Measurements from ENCODE around the gene ANAPC15.
"Not testable (repeated sequence)": the region's sequence is repeated elsewhere in the genome, so short reads cannot be mapped to it uniquely, and the experiment has no call there.

Gene ANAPC15

GRCh38 chr11:72112143-72112977 is at the start of gene ANAPC15:
ANAPC15 (minus strand) TSS chr11:72112695; CDS start chr11:72111276, 1,419 bp downstream.
- no peak for TF ChIP-seq CTCF (IDR thresholded peaks at IDR 0.05; ENCODE audit: borderline replicate concordance, insufficient read depth, low read depth, low read length)

GRCh38 chr11:72160319-72160718 is 47.8 kb upstream of the ANAPC15 start:
- TF ChIP-seq CTCF (IDR thresholded peaks at IDR 0.05; ENCODE audit: borderline replicate concordance, insufficient read depth, low read depth, low read length) = no peak
- H3K4me3 ChIP-seq (ENCODE audit: low read depth, low read length) = no peak overlapping the region

More at GRCh38 chr11:72112143-72112977, at the start of gene ANAPC15:
- H3K4me3 ChIP-seq (ENCODE audit: low read depth, low read length) = peak within 1 kb of the TSS; percentile 64

- TF ChIP-seq CTCF (IDR thresholded peaks at IDR 0.05; ENCODE audit: borderline replicate concordance, insufficient read depth, low read depth, low read length) = no peak
Observed at GRCh38 chr11:72157131-72157530, 44.6 kb upstream of the ANAPC15 start.

GRCh38 chr11:72155751-72156150 is 43.3 kb upstream of the ANAPC15 start:
- TF ChIP-seq CTCF (IDR thresholded peaks at IDR 0.05; ENCODE audit: borderline replicate concordance, insufficient read depth, low read depth, low read length) = no peak
- H3K4me3 ChIP-seq (ENCODE audit: low read depth, low read length) = no peak overlapping the region

More at GRCh38 chr11:72157131-72157530, 44.6 kb upstream of the ANAPC15 start:
- H3K4me3 ChIP-seq (ENCODE audit: low read depth, low read length) = no peak overlapping the region

GRCh38 chr11:72154816-72155215 is 42.3 kb upstream of the ANAPC15 start:
- TF ChIP-seq CTCF (IDR thresholded peaks at IDR 0.05; ENCODE audit: borderline replicate concordance, insufficient read depth, low read depth, low read length) = no peak
- H3K4me3 ChIP-seq (ENCODE audit: low read depth, low read length) = no peak overlapping the region

- H3K4me3 ChIP-seq (ENCODE audit: low read depth, low read length) = not testable (repeated sequence)
Observed at GRCh38 chr11:72153874-72154273, 41.4 kb upstream of the ANAPC15 start.

- TF ChIP-seq CTCF (IDR thresholded peaks at IDR 0.05; ENCODE audit: borderline replicate concordance, insufficient read depth, low read depth, low read length) = no peak
- no peak overlapping the region for H3K4me3 ChIP-seq (ENCODE audit: low read depth, low read length)
Observed at GRCh38 chr11:72150882-72151281, 38.4 kb upstream of the ANAPC15 start.

Measured in GM12875 (cell line).